ENCODE measurements around the gene ST14.

GRCh38 chr11:130211781-130212401, 52.3 kb downstream of the ST14 start:
- no peak for TF ChIP-seq ZNF747 (tag by site-specific recombination; IDR thresholded peaks at IDR 0.05)
- TF ChIP-seq SP2 (tag by site-specific recombination; IDR thresholded peaks at IDR 0.05): no peak
- no peak for TF ChIP-seq ZNF114 (tag by site-specific recombination; IDR thresholded peaks at IDR 0.05)
- no peak for TF ChIP-seq CTCF (tag by site-specific recombination; IDR thresholded peaks at IDR 0.05)
- TF ChIP-seq ZNF121 (tag by site-specific recombination; IDR thresholded peaks at IDR 0.05): no peak
- TF ChIP-seq PATZ1 (tag by site-specific recombination; IDR thresholded peaks at IDR 0.05): no peak
- no peak for TF ChIP-seq ZSCAN30 (tag by site-specific recombination; IDR thresholded peaks at IDR 0.05)
- TF ChIP-seq ZNF292 (tag by site-specific recombination; IDR thresholded peaks at IDR 0.05; ENCODE audit: borderline replicate concordance, low read depth): no peak
- TF ChIP-seq ZNF362 (tag by site-specific recombination; IDR thresholded peaks at IDR 0.05): no peak
- TF ChIP-seq ZNF398 (tag by site-specific recombination; IDR thresholded peaks at IDR 0.05): no peak
- TF ChIP-seq ZBTB6 (tag by site-specific recombination; IDR thresholded peaks at IDR 0.05): no peak
